A549 (cell line): ENCODE measurements around the gene PRRC2B. TPM values are rescaled to one million over a fixed set of nuclear protein-coding genes. Genes with fewer than 3 reads are reported as not detected.

Experiments used
- ATAC-seq, 2 experiments: fragments of 200-7000 bp in 1 of 2; fragments of >200 bp in 1 of 2; cut with Nextera tagmentation in 1 of 2; cut with Tn5 transposase in 1 of 2; 3 replicates each; pipeline versions ENCODE4 v1.8.0 to v1.9.1; 2018 to 2020; ENCODE audit warnings: mild to moderate bottlenecking in 1 of 2, moderate library complexity in 1 of 2
- CTCF ChIA-PET: fragments of 300-600 bp; sonication (Branson Sonifier 250); formaldehyde crosslinking; extraction: SDS; loops from one replicate; lab custom pipeline; 2021; ENCODE audit warnings: antibody characterized with exemption, inconsistent platforms; lab: Yijun Ruan, JAX
- POLR2A ChIA-PET: fragments of 350-600 bp; formaldehyde crosslinking; extraction: SDS; loops from one replicate; lab custom pipeline; 2021; ENCODE audit warnings: antibody characterized with exemption, inconsistent platforms; lab: Yijun Ruan, JAX
- DNase-seq, 2 experiments: peaks; one replicate each; pipeline versions ENCODE4 v3.0.0 to v3.0.0-alpha.2; 2011 to 2016; ENCODE audit warnings: low read depth in 1 of 2, low spot score in 1 of 2
- FAIRE-seq: peaks from 2 replicates; lab custom pipeline; 2011; peaks lifted over from hg19 to GRCh38; lab: Jason Lieb, UNC
- H3K27ac ChIP-seq, 2 experiments: fragments of >200 bp; sonication (Bioruptor Twin); formaldehyde crosslinking; 3 replicates each; pipeline ENCODE4 v1.5.1; 2016 to 2017
- H3K4me1 ChIP-seq: fragments of >200 bp; sonication (Bioruptor Twin); formaldehyde crosslinking; 3 replicates; pipeline ENCODE4 v1.6.1; 2016
- H3K4me2 ChIP-seq: fragments of >200 bp; sonication (Bioruptor Twin); formaldehyde crosslinking; 3 replicates; pipeline ENCODE4 v1.6.1; 2016
- H3K4me3 ChIP-seq: fragments of >200 bp; sonication (Bioruptor Twin); formaldehyde crosslinking; 3 replicates; pipeline ENCODE4 v1.5.1; 2016
- H3K9me3 ChIP-seq: fragments of >200 bp; sonication (Bioruptor Twin); formaldehyde crosslinking; 3 replicates; pipeline ENCODE4 v1.6.1; 2016
- CBX8 ChIP-seq: fragments of 200-600 bp; sonication (generic); IDR thresholded peaks from 2 replicates; pipeline ENCODE4 v1.6.1; 2016
- CHD4 ChIP-seq: fragments of 200-600 bp; sonication (generic); IDR thresholded peaks from 2 replicates; pipeline ENCODE4 v1.6.1; 2016; ENCODE audit warnings: antibody characterized with exemption, mild to moderate bottlenecking, borderline replicate concordance
- EHMT2 ChIP-seq: fragments of 200-600 bp; sonication (generic); IDR thresholded peaks from 2 replicates; pipeline ENCODE4 v1.6.1; 2016; ENCODE audit warnings: antibody characterized with exemption, low read depth, mild to moderate bottlenecking, moderate library complexity
- EP300 ChIP-seq, 2 experiments: fragments of >200 bp; sonication (Bioruptor Twin); formaldehyde crosslinking; IDR thresholded peaks; 2 replicates in 1 of 2; 3 replicates in 1 of 2; pipeline ENCODE4 v1.6.1; 2016 to 2017
- ESRRA ChIP-seq: fragments of 150-350 bp; IDR thresholded peaks from 2 replicates; pipeline ENCODE4 v1.6.1; 2014; ENCODE audit warnings: mild to moderate bottlenecking, low read length, borderline replicate concordance
- FOSL2 ChIP-seq, 2 experiments: fragments of 450-650 bp in 1 of 2; fragments of >200 bp in 1 of 2; sonication (Bioruptor Twin) in 1 of 2; formaldehyde crosslinking; IDR thresholded peaks; 2 replicates each; pipeline versions ENCODE4 v1.5.0 to v1.6.1; 2016 to 2020; ENCODE audit warnings: mild to moderate bottlenecking in 1 of 2, moderate library complexity in 1 of 2
- HOXB13 ChIP-seq: fragments of 250-450 bp; sonication (Bioruptor Pico); IDR thresholded peaks from 2 replicates; pipeline ENCODE4 v1.5.0; 2020; ENCODE audit warnings: low read depth, mild to moderate bottlenecking, moderate library complexity
- JUN ChIP-seq, 2 experiments: fragments of >200 bp; sonication (Bioruptor Twin); formaldehyde crosslinking; IDR thresholded peaks; 2 replicates in 1 of 2; 3 replicates in 1 of 2; pipeline ENCODE4 v1.6.1; 2016 to 2017
- KDM5A ChIP-seq: fragments of 200-600 bp; sonication (generic); IDR thresholded peaks from 2 replicates; pipeline ENCODE4 v1.6.1; 2016; ENCODE audit warnings: antibody characterized with exemption, mild to moderate bottlenecking
- PHF8 ChIP-seq: fragments of 200-600 bp; sonication (generic); IDR thresholded peaks from 2 replicates; pipeline ENCODE4 v1.6.1; 2016; ENCODE audit warnings: low read depth, mild to moderate bottlenecking, antibody characterized with exemption, moderate library complexity, borderline replicate concordance
- POLR2A ChIP-seq: IDR thresholded peaks from 2 replicates; pipeline ENCODE4 v1.6.1; 2012; ENCODE audit warnings: mild to moderate bottlenecking, low read length
- RAD21 ChIP-seq, 2 experiments: fragments of >200 bp in 1 of 2; sonication (Bioruptor Twin) in 1 of 2; formaldehyde crosslinking in 1 of 2; IDR thresholded peaks in 1 of 2; conservative IDR thresholded peaks in 1 of 2; 2 replicates in 1 of 2; 3 replicates in 1 of 2; pipeline ENCODE4 v1.6.1; 2012 to 2018; ENCODE audit warnings: inconsistent platforms in 1 of 2
- RCOR1 ChIP-seq: fragments of 150-350 bp; IDR thresholded peaks from 2 replicates; pipeline ENCODE4 v1.6.1; 2014; ENCODE audit warnings: antibody characterized with exemption, low read length, low read depth
- RFX5 ChIP-seq: fragments of 450-650 bp; IDR thresholded peaks from 2 replicates; pipeline ENCODE4 v1.7.1; 2014; ENCODE audit warnings: antibody characterized with exemption, mild to moderate bottlenecking, moderate library complexity
- RNF2 ChIP-seq: fragments of 200-600 bp; sonication (generic); IDR thresholded peaks from 2 replicates; pipeline ENCODE4 v1.6.1; 2016; ENCODE audit warnings: low read depth, mild to moderate bottlenecking, antibody characterized with exemption, moderate library complexity, borderline replicate concordance
- SMC3 ChIP-seq: fragments of >200 bp; sonication (Bioruptor Twin); formaldehyde crosslinking; IDR thresholded peaks from 3 replicates; pipeline ENCODE4 v1.6.1; 2018; ENCODE audit warnings: inconsistent platforms
- SREBF2 ChIP-seq: fragments of 450-650 bp; IDR thresholded peaks from 2 replicates; pipeline ENCODE4 v1.6.1; 2014; ENCODE audit warnings: mild to moderate bottlenecking, moderate library complexity
- ZC3H11A ChIP-seq: fragments of 450-650 bp; IDR thresholded peaks from 2 replicates; pipeline ENCODE4 v1.6.1; 2014; ENCODE audit warnings: antibody characterized with exemption, mild to moderate bottlenecking
- WGBS: methylation state at CpG from one replicate; pipeline ENCODE4 v1.1.6; 2017; ENCODE audit errors: missing lambda C conversion rate; 5-methylcytosine and 5-hydroxymethylcytosine counted together
- polyA plus RNA-seq, 4 experiments: library from polyadenylated mRNA; depleted of rRNA in 3 of 4; stranded (reverse); fragments of >200 nt; fragmentation: RNase III in 1 of 4; extraction: RNeasy Plus Mini Kit Qiagen cat#74134 plus additional on column Dnase treatment in 1 of 4; gene quantifications; 2 replicates in 3 of 4; 3 replicates in 1 of 4; pipeline ENCODE4 v1.2.3, GENCODE V29; 2011 to 2017
- TF ChIP-seq, protein P1 (sequence below): fragments of >200 bp; sonication (Bioruptor Twin); formaldehyde crosslinking; IDR thresholded peaks from 3 replicates; pipeline ENCODE4 v1.5.1; 2016
- TF ChIP-seq, protein P2 (sequence below): IDR thresholded peaks from 2 replicates; pipeline ENCODE4 v1.6.1; 2012; ENCODE audit warnings: low read depth, borderline replicate concordance
- TF ChIP-seq, protein P3 (sequence below): fragments of >200 bp; sonication (Bioruptor Twin); formaldehyde crosslinking; IDR thresholded peaks from 3 replicates; pipeline ENCODE4 v1.6.1; 2016
- TF ChIP-seq, protein P4 (sequence below): fragments of 450-650 bp; IDR thresholded peaks from 2 replicates; pipeline ENCODE4 v1.6.1; 2014; ENCODE audit warnings: antibody characterized with exemption
- TF ChIP-seq, protein P5 (sequence below): IDR thresholded peaks from 2 replicates; pipeline ENCODE4 v1.6.1; 2012

The PRRC2B gene
- polyA plus RNA-seq, 2 of the 4 experiments (the other 2 are of a cell fraction) = 35.6 to 47.3 TPM

DNA sequence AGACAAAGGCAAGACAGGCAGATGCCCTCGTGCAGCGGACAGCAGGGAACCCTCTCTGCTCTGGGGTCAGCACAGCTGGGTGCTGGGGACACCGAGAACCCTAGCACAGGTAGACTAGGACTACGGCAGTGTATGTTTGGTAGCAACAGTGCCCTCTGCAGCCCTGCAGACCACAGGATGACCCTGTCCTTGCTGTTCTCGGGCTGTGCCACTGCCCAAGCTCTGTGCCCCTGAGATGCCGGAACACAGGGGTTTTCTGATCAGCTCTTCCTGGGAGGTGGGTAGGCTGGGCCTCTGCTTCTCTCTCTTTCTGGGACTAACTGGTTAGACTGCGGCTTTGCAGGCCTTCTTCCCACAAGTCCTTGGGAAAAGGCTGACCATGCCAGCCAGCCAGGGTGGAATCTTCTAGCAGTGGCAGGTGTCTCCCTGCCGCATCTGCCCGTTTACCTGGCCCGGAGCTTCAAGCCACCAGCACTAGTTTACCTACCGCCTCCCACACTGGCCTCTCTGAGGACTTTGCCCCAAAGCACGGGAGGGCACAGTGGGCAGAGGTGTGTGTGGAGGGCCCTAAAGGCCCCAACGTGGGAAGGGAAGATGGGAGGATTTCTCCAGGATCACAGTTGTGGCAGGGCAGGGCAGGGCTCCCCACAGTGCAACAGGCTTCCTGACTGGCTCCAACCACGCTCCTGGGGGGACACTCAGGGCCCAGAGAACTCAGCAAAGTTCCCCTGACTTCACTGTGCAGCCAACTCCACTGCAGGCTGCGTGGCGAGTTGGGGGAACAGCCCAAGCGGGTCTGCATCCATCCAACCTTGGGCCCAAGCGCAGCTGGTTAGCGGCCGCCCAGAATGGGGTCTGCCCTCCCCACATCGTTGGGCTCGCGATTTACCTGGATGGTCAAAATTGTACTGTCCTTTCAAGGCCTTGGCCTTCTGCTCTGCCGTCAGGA is 136.0 kb downstream of the PRRC2B start:
- WGBS = 76% methylated on average over 13 of the region's 24 CpGs
- Histone ChIP-seq H3K4me2 (peak overlapping the region; percentile 91), H3K4me1 (peaks cover 11% of the 10 kb centered on the region), H3K4me3 (peak overlapping the region; percentile 100), H3K9me3 (no peaks in the 10 kb centered on the region), H3K27ac (peak overlapping the region; percentile 98 to 99)
- DNase-seq (no peak), FAIRE-seq (no peak), ATAC-seq (peak in 1 of 2 experiments; percentile 19; a peak in 3 of 6 replicates)
- POLR2A ChIA-PET = no interaction called here
- CTCF ChIA-PET = no interaction called here
- TF ChIP-seq KDM5A (no peak), RCOR1 (no peak), RNF2 (no peak), ZC3H11A (no peak), ESRRA (no peak), RFX5 (no peak), SREBF2 (no peak), JUN (IDR thresholded peaks at IDR 0.05) (no peak), CHD4 (no peak), EHMT2 (no peak), HOXB13 (no peak)

DNA sequence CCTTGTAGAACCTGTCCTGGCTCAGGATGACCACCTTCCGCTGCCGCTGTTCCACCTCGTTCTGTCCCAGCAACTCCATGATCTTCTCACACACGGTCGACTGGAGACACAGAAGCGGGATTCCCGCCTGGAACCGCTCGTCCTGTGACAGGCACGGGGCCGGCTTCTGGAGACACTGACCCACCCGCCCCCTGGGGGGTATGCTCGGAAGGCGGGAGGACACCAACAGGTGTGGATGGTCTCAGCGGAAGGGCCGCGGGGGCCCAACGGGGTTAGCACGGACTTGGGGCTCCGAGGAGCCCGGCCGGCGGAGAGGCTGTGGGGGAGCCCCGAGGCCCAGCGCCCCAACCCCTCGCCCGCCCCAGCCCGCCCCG is 136.6 kb downstream of the PRRC2B start:
- Histone ChIP-seq H3K4me3 (peak overlapping the region; percentile 100), H3K4me2 (peak overlapping the region; percentile 91), H3K27ac (peak overlapping the region; percentile 98 to 99), H3K9me3 (no peaks in the 10 kb centered on the region), H3K4me1 (peaks cover 11% of the 10 kb centered on the region)
- 19% methylated on average over 10 of the region's 29 CpGs for WGBS
- POLR2A ChIA-PET = interaction anchor here (1.4 kb wide), 1 partner anchor 16 kb away, joined by 3 read pairs; no protein-coding TSS in a partner anchor
- TF ChIP-seq SMC3 (0 out of 3 replicates have a peak, but pooled peaks have one; percentile 12), EP300 (IDR thresholded peaks at IDR 0.05) (no peak)
- TF ChIP-seq, protein P1, sequence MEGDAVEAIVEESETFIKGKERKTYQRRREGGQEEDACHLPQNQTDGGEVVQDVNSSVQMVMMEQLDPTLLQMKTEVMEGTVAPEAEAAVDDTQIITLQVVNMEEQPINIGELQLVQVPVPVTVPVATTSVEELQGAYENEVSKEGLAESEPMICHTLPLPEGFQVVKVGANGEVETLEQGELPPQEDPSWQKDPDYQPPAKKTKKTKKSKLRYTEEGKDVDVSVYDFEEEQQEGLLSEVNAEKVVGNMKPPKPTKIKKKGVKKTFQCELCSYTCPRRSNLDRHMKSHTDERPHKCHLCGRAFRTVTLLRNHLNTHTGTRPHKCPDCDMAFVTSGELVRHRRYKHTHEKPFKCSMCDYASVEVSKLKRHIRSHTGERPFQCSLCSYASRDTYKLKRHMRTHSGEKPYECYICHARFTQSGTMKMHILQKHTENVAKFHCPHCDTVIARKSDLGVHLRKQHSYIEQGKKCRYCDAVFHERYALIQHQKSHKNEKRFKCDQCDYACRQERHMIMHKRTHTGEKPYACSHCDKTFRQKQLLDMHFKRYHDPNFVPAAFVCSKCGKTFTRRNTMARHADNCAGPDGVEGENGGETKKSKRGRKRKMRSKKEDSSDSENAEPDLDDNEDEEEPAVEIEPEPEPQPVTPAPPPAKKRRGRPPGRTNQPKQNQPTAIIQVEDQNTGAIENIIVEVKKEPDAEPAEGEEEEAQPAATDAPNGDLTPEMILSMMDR = 0 out of 3 replicates have a peak, but pooled peaks have one; percentile 11
- FAIRE-seq (no peak), ATAC-seq (peak; percentile 66 to 67), DNase-seq (peak; percentile 40 to 92)
- CTCF ChIA-PET = no interaction called here

DNA sequence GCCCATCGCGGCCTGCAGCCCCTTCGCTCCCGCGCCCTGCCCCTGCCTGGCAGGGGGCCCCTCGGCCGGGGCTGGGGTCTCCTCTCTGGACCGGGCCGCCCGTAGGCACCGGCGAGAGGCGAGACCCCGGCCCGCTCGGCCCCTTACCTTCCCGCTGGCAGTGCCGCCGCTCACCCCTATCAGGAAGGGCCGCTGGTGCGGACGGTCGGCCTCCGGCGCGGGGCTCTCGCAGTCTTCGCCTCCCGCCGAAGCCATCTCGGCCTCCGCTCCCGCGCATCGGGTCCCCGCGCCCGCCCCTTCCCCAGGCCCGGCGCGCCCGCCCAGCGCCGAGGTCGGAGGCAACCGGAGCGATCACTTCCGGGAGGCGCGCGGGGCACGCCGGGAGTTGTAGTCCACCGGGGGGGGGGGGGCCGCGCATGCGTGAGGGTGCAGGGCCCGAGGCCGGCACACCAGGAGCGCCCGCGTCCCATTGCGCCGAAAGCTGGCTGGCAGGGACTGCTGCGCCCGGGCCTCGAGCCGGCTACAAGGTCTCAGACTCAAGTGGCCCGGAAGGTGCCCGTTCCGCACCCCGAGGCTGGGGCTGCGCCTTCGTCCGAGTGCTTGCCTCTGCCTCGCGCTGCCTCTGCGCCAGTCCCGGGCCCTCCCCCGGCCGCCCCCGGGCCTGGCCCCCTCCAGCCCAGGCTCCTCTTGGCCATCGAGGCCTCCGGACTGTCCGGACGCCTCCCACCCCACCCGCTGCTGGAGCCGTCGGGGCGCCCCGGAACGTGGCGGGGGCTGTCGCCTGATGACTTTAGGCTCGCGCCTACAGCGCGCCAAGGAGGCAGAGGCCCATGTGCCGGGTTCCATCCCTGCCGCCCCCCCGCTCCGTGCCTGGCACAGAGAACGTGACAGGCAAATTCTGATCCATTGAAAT is 137.3 kb downstream of the PRRC2B start, which contains the start of gene UCK1:
Gene UCK1 (minus strand): TSS at position 344 of the 913 bp plus-strand sequence. CDS start 89 bp downstream, at position 255.
- TF ChIP-seq HOXB13 (0 out of 2 replicates have a peak, but pooled peaks have one; percentile 45), PHF8 (0 out of 2 replicates have a peak, but pooled peaks have one; percentile 32), RAD21 (conservative IDR thresholded peaks at IDR 0.05 in 1 of 2, IDR thresholded peaks at IDR 0.05 in 1 of 2) (no peak), JUN (IDR thresholded peaks at IDR 0.05) (peak in 1 of 2 experiments; percentile 60; a peak in 3 of 5 replicates), EP300 (IDR thresholded peaks at IDR 0.05) (no peak), POLR2A (peak; percentile 54), FOSL2 (IDR thresholded peaks at IDR 0.05) (no peak), FOSL2 (CRISPR knock-in tag; IDR thresholded peaks at IDR 0.05) (no peak), CBX8 (no peak)
- TF ChIP-seq, protein P2, sequence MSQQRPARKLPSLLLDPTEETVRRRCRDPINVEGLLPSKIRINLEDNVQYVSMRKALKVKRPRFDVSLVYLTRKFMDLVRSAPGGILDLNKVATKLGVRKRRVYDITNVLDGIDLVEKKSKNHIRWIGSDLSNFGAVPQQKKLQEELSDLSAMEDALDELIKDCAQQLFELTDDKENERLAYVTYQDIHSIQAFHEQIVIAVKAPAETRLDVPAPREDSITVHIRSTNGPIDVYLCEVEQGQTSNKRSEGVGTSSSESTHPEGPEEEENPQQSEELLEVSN = peak; percentile 60; the same call in 1 of the 2 replicates
- TF ChIP-seq, protein P3, sequence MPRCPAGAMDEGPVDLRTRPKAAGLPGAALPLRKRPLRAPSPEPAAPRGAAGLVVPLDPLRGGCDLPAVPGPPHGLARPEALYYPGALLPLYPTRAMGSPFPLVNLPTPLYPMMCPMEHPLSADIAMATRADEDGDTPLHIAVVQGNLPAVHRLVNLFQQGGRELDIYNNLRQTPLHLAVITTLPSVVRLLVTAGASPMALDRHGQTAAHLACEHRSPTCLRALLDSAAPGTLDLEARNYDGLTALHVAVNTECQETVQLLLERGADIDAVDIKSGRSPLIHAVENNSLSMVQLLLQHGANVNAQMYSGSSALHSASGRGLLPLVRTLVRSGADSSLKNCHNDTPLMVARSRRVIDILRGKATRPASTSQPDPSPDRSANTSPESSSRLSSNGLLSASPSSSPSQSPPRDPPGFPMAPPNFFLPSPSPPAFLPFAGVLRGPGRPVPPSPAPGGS = peak; percentile 26; the same call in 1 of the 3 replicates
- TF ChIP-seq, protein P4, sequence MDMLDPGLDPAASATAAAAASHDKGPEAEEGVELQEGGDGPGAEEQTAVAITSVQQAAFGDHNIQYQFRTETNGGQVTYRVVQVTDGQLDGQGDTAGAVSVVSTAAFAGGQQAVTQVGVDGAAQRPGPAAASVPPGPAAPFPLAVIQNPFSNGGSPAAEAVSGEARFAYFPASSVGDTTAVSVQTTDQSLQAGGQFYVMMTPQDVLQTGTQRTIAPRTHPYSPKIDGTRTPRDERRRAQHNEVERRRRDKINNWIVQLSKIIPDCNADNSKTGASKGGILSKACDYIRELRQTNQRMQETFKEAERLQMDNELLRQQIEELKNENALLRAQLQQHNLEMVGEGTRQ = no peak
- TF ChIP-seq, protein P5, sequence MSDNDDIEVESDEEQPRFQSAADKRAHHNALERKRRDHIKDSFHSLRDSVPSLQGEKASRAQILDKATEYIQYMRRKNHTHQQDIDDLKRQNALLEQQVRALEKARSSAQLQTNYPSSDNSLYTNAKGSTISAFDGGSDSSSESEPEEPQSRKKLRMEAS = peak; percentile 60
- DNase-seq (peak; percentile 83 to 90), ATAC-seq (peak; percentile 88 to 93), FAIRE-seq (no peak)
- CTCF ChIA-PET = interaction anchor here (0.8 to 1.6 kb wide), 3 partner anchors 53 to 181 kb away, joined by 3 to 4 read pairs (median 3); no protein-coding TSS in a partner anchor
- peaks cover 11% of the 10 kb centered on the region for H3K4me1 ChIP-seq
- no peaks in the 10 kb centered on the region for H3K9me3 ChIP-seq
- POLR2A ChIA-PET = interaction anchor here (1.4 kb wide), 1 partner anchor 15 kb away, joined by 3 read pairs; no protein-coding TSS in a partner anchor
- H3K4me2 ChIP-seq = peak within 1 kb of the TSS; percentile 91
- WGBS = 56% methylated on average over 23 of the region's 103 CpGs
- peak within 1 kb of the TSS; percentile 100 for H3K4me3 ChIP-seq
- peak within 1 kb of the TSS; percentile 98 to 99 for H3K27ac ChIP-seq
